ENCODE measurements around the gene DLGAP4.

DNA sequence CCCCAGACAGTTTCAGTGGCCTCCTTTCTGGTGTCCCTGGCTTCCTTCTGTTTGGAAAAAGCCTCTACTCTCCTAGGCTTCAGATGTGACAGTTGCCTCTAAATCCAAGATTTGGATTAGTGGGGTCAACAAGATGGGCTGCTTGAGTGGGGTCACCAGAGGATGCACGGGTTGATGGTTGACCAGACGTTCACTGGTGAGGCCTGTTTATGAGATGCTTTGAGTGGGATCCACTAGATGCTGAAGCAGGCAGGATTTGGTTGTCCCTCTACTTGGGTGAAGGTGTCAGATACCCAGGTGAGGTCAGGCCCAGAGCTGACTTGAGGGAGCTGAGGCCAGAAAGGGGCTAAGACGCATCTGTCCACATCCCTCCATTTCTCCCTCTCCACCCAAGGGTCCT, 8.1 kb upstream of the DLGAP4 start:
- TF ChIP-seq EZH2phosphoT487 (IDR thresholded peaks at IDR 0.05; ENCODE audit: insufficient read depth, low read depth) = no peak
- no peak for TF ChIP-seq EZH2 (IDR thresholded peaks at IDR 0.05; ENCODE audit: insufficient read depth, poor library complexity, severe bottlenecking)
